HUES48 (cell line): Measurements from ENCODE around the gene EXT2.

ENCODE experiments used
- H3K27ac ChIP-seq: one replicate; pipeline ENCODE4 v1.7.0; 2013; ENCODE audit warnings: low read depth, low read length, inconsistent platforms
- H3K27me3 ChIP-seq: 2 replicates; pipeline ENCODE4 v1.6.1; 2013; ENCODE audit warnings: mild to moderate bottlenecking, low read length; ENCODE audit not compliant: control insufficient read depth, insufficient read depth
- H3K36me3 ChIP-seq: 2 replicates; pipeline ENCODE4 v1.6.1; 2013; ENCODE audit warnings: low read length; ENCODE audit not compliant: control insufficient read depth, insufficient read depth
- H3K4me1 ChIP-seq: 2 replicates; pipeline ENCODE4 v1.6.1; 2013; ENCODE audit warnings: mild to moderate bottlenecking, low read length; ENCODE audit not compliant: control insufficient read depth, insufficient read depth
- H3K4me3 ChIP-seq: 2 replicates; pipeline ENCODE4 v1.5.1; 2013; ENCODE audit warnings: mild to moderate bottlenecking, low read depth, low read length
- H3K9ac ChIP-seq: 2 replicates; pipeline ENCODE4 v1.6.1; 2013; ENCODE audit warnings: mild to moderate bottlenecking, low read depth, low read length, moderate library complexity
- H3K9me3 ChIP-seq: 2 replicates; pipeline ENCODE4 v1.6.1; 2013; ENCODE audit warnings: low read length; ENCODE audit not compliant: control insufficient read depth, insufficient read depth

The EXT2 gene

DNA sequence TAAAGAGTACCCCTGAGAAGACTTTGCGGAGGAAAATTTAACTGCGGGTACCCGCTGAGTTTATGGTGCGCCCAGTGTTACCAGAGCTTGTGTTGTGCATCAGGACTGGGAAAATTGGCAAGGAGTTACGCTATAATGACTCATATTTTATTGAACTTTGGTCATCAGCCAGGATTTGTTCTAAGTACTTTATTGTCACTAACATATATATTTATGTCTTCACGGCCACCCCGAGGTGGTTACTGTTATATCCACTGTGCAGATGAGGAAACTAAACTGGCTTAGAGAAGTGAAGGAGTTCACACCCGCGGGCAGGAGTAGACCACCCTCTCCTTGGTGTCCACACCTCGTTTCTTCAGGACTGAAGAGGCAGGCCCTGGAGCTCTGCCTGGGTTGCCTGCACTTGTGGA is 28.7 kb upstream of the EXT2 start:
- Histone ChIP-seq H3K4me1 (peaks cover 21% of the 10 kb centered on the region), H3K9ac (peak overlapping the region; percentile 73; the same call in 1 of the 2 replicates), H3K9me3 (no peaks in the 10 kb centered on the region), H3K4me3 (peak overlapping the region; percentile 64), H3K36me3 (no peaks in the 10 kb centered on the region), H3K27ac (peak overlapping the region; percentile 97), H3K27me3 (peaks cover 15% of the 10 kb centered on the region)

DNA sequence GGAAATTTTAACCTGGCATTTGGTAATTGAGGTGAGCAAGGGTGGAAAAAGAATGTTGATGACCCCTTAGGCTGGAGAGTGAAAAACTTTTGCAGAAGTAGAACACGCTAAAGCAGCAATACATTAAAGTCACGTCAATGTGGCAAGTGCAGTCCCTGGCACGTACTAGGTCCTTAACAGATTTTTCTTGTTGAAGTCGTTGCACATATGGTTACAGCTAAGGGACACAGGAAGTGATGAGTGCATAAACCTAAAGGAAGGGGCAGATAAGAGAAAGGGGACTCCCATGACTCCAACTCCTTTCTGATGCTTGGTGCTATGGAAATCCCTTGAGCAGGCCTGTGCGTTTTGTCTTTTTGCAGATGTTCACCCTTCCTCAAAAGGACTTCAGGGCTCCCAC is 28.2 kb upstream of the EXT2 start:
- H3K27me3 ChIP-seq: peaks cover 15% of the 10 kb centered on the region
- no peaks in the 10 kb centered on the region for H3K9me3 ChIP-seq
- no peaks in the 10 kb centered on the region for H3K36me3 ChIP-seq
- H3K4me3 ChIP-seq: no peak overlapping the region
- no peak overlapping the region for H3K9ac ChIP-seq
- H3K27ac ChIP-seq: no peak overlapping the region
- peaks cover 21% of the 10 kb centered on the region for H3K4me1 ChIP-seq

DNA sequence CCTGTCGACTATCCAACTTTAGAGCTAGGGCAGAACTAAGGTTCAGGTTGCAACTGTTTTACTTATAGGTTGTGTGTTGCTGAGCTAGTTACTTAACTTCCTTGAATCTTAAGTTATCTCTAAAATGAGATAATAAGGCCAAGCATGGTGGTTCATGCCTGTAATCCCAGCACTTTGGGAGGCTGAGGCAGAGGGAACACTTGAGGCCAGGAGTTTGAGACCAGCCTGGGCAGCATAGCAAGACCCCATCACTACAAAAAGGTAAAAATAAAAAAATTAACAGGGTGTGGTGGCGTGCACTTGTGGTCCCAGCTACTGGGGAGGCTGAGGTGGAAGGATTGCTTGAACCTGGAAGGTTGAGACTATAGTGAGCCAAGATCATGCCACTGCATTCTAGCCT is 27.3 kb upstream of the EXT2 start:
- H3K9ac ChIP-seq: no peak overlapping the region
- no peak overlapping the region for H3K4me3 ChIP-seq
- H3K27me3 ChIP-seq: peaks cover 15% of the 10 kb centered on the region

DNA sequence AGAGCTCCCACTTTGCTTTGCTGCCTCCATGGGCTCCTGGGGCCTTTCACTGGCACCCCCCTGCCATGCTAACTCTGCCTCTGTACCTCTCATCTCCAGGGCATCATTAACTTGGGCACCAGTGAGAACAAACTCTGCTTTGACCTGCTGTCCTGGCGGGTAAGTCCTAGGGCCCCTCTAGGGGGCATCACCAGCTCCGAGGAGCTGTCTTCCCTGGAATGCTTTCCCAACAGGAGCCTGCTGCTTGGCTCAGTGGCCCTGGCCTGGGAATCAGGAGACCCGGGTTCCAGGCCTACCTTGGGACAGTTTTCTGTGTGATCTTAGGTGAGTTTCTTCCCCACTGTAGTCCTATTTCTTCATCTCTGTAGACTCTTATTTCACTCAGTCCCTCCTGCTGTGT is 24.3 kb upstream of the EXT2 start:
- H3K4me1 ChIP-seq: 0 out of 2 replicates have a peak, but pooled peaks cover 6% of the 10 kb centered on the region
- no peaks in the 10 kb centered on the region for H3K9me3 ChIP-seq
- no peak overlapping the region for H3K4me3 ChIP-seq
- H3K27me3 ChIP-seq: peaks cover 15% of the 10 kb centered on the region
- H3K27ac ChIP-seq: no peak overlapping the region
- no peak overlapping the region for H3K9ac ChIP-seq
- no peaks in the 10 kb centered on the region for H3K36me3 ChIP-seq

More for the DNA sequence above, 27.3 kb upstream of the EXT2 start:
- H3K9me3 ChIP-seq: no peaks in the 10 kb centered on the region
- H3K4me1 ChIP-seq: peaks cover 21% of the 10 kb centered on the region
- no peak overlapping the region for H3K27ac ChIP-seq
- H3K36me3 ChIP-seq: no peaks in the 10 kb centered on the region

DNA sequence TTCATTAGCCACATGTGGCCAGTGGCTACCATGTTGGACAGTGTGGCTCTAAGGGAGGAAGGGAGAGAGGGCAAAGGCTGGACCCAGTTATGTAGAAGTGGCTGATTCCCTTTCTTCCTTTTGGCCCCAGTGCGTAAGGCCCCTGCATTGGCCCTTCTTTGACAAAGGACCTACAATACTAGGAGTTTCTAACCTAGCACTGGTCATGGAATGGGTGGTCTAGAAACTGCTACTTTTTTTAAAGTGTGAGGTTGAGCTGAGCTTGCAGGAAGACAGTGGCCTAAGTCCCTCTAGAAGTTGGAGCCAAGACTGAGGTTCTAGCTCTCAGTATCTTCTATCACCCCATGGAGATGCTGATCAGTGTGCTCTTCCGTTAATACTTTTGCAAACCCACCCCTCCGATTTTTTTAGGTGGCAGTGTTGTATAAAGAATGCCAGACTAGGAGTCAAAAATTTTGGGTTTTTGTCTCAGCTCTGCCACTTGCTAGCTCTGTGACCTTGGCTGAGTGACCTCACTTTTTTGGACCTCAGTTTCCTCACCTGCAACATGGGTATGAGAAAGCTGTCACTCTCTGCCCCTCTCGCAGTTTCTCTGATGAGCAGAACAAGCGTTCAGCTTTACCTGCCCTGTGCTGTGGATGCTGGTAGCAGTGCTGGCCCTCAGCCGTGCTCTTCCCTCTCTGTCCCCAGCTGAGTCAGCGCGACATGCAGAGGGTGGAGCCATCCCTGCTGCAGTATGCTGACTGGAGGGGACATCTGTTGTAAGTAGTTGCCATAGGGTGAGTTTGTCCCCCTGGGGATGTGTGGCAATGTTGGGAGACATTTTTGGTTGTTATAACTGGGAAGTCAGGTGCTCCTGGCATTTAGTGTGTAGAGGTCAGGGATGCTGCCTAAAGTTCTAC is 22.5 kb upstream of the EXT2 start:
- Histone ChIP-seq H3K9ac (no peak overlapping the region), H3K27ac (no peak overlapping the region), H3K4me3 (no peak overlapping the region), H3K4me1 (no peaks in the 10 kb centered on the region), H3K9me3 (no peaks in the 10 kb centered on the region), H3K36me3 (no peaks in the 10 kb centered on the region), H3K27me3 (peaks cover under 1% of the 10 kb centered on the region; the same call in 1 of the 2 replicates)

DNA sequence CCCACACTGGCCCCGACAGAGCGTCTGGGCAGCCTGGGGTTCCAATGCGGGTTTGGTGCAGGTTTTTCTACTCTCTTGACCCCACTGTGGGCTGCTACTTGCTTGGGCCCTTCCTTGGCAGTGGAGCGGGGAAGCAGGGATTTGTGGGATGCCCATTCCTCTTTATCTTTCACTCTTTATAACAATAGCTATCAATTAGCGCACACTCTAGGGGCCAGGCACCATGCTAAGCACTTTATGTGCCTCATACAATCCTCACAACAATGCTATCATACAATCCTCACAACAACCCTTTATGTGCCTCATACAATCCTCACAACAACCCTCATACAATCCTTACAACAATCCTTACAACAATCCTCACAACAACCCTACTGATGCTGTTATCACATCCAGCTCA is 16.7 kb upstream of the EXT2 start:
- Histone ChIP-seq H3K4me1 (no peaks in the 10 kb centered on the region), H3K36me3 (no peaks in the 10 kb centered on the region), H3K27ac (no peak overlapping the region), H3K9ac (no peak overlapping the region), H3K4me3 (no peak overlapping the region), H3K9me3 (no peaks in the 10 kb centered on the region), H3K27me3 (no peaks in the 10 kb centered on the region)

DNA sequence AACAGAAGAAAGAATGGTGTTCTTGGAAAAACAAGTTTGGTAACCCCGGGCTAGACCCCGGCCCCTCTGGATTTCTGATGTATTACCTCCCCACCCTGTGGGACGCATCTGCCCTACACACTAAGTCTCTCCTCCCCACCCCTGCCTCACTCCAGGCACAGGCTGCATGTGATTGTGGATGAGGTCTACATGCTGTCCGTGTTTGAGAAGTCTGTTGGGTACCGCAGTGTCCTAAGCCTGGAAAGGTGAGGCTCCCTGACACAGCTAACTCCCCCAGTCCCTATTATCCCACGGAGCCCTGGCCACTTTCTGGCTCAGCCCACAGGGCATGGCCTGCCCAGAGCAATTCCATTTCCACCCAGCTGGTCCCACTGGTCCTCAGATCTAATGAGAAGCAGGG is 16.1 kb upstream of the EXT2 start:
- no peaks in the 10 kb centered on the region for H3K4me1 ChIP-seq
- H3K9ac ChIP-seq: no peak overlapping the region
- H3K27ac ChIP-seq: no peak overlapping the region
- no peaks in the 10 kb centered on the region for H3K9me3 ChIP-seq
- no peak overlapping the region for H3K4me3 ChIP-seq
- no peaks in the 10 kb centered on the region for H3K36me3 ChIP-seq
- no peaks in the 10 kb centered on the region for H3K27me3 ChIP-seq

DNA sequence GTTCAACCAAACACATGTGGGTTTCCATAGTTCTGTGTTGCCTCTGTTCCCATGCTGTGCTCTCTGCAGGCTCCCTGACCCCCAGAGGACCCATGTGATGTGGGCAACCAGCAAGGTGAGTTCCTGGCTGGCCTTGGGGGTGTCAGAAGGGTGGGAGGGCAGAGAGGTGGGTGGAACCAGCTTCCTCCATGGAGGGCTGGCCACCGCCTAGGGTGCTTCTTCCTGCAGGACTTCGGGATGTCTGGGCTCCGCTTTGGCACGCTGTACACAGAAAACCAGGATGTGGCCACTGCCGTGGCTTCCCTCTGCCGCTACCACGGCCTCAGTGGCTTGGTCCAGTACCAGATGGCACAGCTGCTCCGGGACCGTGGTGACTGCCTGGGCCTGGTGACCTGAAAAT is 14.5 kb upstream of the EXT2 start:
- Histone ChIP-seq H3K4me1 (no peaks in the 10 kb centered on the region), H3K4me3 (no peak overlapping the region), H3K27ac (no peak overlapping the region), H3K27me3 (no peaks in the 10 kb centered on the region), H3K9me3 (no peaks in the 10 kb centered on the region), H3K36me3 (no peaks in the 10 kb centered on the region), H3K9ac (no peak overlapping the region)

DNA sequence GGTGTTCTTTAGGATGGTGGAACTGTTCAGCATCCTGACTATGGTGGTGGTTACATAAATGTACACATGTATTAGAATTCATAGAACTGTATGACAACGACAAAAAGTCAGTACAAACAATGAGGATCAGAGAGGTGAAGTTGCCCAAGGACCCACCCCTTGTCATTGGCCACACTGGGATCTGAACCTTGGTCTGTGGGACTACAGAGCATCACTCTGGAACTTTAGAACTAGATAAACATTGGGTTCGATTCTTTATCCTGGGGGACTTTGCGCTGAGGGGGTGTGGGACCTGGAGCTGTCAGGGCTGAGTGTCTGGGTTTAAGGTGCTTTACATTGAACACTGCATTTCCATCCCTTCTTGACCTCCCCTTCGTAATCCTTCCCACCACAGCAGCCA is 12.8 kb upstream of the EXT2 start:
- Histone ChIP-seq H3K4me1 (no peaks in the 10 kb centered on the region), H3K9ac (no peak overlapping the region), H3K27me3 (no peaks in the 10 kb centered on the region), H3K36me3 (no peaks in the 10 kb centered on the region), H3K4me3 (no peak overlapping the region), H3K9me3 (no peaks in the 10 kb centered on the region), H3K27ac (no peak overlapping the region)

DNA sequence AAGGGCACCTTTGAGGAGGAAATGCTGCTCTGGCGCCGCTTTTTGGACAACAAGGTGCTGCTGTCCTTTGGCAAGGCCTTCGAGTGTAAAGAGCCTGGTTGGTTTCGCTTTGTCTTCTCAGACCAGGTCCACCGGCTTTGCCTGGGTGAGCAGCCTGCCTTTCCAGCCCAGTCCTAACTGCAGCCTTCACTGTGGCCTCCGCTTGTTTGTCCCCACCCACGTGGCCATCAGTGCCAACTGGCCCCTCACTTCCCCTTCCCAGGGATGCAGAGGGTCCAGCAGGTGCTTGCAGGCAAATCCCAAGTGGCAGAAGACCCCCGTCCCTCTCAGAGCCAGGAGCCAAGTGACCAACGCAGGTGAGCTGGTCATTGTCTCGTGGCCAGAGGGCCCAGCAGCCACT is 12.0 kb upstream of the EXT2 start:
- Histone ChIP-seq H3K27ac (no peak overlapping the region), H3K36me3 (no peaks in the 10 kb centered on the region), H3K9ac (no peak overlapping the region), H3K4me1 (no peaks in the 10 kb centered on the region), H3K9me3 (no peaks in the 10 kb centered on the region), H3K27me3 (no peaks in the 10 kb centered on the region), H3K4me3 (no peak overlapping the region)

DNA sequence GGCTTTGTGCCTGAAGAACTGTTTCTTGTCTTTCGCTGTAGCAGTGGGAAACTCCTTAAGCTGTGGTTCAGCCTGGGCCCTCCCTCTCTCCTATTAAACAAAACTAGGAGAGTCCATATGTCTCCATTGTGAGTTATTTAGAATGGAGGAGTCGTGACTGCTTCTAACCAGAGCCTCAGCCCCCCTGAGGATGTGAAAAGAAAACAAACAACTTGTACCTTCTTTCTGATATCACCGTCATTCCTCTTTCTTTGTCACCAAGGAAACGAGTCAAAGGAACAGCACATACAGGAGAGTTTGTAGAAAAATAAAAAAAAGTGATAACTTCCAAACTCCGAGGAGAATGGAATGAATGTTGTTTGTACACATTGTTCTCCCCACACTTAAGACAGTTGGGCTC is 11.6 kb upstream of the EXT2 start:
- no peak overlapping the region for H3K27ac ChIP-seq
- no peaks in the 10 kb centered on the region for H3K27me3 ChIP-seq
- no peak overlapping the region for H3K4me3 ChIP-seq
- no peaks in the 10 kb centered on the region for H3K9me3 ChIP-seq
- H3K9ac ChIP-seq: no peak overlapping the region
- no peaks in the 10 kb centered on the region for H3K4me1 ChIP-seq
- no peaks in the 10 kb centered on the region for H3K36me3 ChIP-seq
